GM19043 (cell line): ENCODE results near the gene DUSP2.
A peak's percentile ranks its signal among the peaks of the same experiment; 100 is the strongest.

ENCODE experiments used
- ATAC-seq: cut with Tn5 transposase; IDR thresholded peaks from one replicate; pipeline ENCODE4 v1.9.1; 2021; ENCODE audit warnings: low read depth; ENCODE audit not compliant: unreplicated experiment

The DUSP2 gene

GRCh38 chr2:96135171-96135570 is 10.1 kb downstream of the DUSP2 start:
- ATAC-seq: no peak

- no peak for ATAC-seq
These were observed 10.8 kb downstream of the DUSP2 start for GRCh38 chr2:96134421-96134820.

- no peak for ATAC-seq
These were observed 13.2 kb downstream of the DUSP2 start for GRCh38 chr2:96131813-96132745.

DNA sequence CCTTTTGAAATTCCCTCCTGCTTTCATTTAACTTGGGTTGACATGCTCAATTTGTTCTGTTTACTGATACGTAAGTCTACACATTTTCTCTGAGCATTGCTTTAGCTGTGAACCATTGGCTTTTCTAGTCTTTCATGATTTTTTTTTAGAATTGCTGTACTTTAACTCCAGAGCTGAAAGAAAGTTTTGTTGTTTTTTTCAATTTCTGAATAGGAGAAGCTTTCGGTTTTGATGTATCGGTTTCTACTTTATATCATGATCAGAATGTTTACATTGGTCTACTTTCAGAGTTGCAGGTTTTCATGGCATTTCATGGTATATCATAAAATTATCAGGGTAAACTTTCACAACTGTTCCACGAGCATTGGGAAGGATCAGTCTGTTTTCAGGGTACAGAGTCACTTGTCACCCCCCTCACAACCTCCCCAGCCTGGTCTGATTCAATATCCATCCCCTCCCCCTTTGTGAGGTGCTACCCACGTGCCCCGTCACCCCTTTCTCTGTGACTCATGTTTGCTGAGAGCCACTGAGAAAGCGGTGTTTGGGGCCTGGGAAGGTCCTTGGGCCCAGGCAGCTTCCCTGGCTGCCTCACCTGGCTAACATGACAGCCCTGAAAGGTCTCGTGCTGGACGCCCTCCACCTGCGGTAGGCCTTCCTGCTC is 14.0 kb downstream of the DUSP2 start:
- no peak for ATAC-seq

DNA sequence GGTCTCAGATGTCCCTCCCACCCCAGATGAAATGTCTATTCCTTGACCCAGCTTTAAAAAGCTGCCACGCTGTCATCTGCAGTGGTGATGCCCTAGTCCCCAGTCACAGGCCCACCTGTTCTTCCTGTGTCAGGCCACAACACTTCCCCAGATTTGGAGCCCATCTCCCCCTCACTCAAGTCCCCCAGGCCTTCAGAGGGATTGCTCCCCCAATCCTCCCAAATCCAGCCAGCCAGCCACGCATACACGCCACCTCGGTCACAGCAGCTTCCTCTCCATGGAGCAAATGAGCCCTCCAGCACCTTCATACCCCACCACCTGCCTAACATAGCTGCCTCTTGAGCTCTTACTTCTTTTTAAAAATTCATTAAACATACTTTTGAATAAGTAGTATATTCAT is 14.8 kb downstream of the DUSP2 start:
- ATAC-seq: no peak

DNA sequence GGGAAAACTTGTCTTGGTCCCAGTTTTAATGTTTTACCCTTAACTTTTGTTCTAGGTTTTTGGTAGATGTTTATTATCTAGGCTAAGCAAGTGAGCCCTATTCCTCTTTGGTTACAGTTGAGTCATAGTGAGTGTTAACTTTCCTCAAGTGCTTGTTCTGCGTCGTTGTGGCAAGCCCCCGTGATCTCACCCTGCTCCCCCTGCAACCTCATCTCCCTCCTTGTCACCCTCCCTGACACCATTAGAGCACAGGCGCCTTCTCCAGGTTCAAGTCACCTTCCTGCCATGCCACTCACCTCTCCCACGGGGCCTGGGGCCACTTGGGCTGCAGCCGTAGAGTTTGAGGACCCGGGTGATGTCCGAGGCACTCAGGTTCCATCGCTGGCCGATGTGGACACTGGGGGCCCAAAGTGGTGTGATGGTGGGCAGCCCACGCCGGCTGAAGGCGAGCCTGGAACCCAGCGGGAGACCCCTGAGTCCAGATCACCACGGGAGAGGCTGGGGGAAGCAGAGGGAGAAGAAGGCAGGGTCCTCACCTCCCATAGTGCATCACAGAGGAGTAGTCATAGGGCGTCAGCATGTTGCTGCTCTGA is 15.6 kb downstream of the DUSP2 start:
- no peak for ATAC-seq

- ATAC-seq: no peak
These were observed 16.8 kb downstream of the DUSP2 start for GRCh38 chr2:96128456-96128855.

- ATAC-seq: no peak
These were observed 20.6 kb downstream of the DUSP2 start for GRCh38 chr2:96124406-96125265.

- ATAC-seq: no peak
These were observed 21.3 kb downstream of the DUSP2 start for GRCh38 chr2:96123936-96124335.

DNA sequence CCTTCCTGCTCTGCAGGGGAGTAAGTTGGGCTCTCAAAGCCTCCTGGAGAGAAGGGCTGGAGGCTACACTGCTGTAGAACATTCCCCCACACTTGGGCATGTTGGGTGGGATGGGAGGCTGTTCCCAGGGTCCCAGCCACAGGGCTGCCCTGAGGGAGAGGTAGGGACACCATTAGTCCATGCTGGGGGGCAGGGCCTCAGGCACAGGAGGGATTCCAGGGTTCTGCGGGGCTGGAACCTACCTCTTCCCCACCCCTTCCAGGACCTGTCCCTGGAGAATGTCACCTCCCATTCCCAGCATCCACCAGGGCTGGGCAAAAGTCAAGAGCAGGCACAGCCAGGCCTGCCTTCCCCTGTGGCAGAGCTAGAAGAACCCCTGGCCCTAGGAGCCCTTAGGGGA is 21.9 kb downstream of the DUSP2 start:
- no peak for ATAC-seq

GRCh38 chr2:96122391-96122790 is 22.8 kb downstream of the DUSP2 start:
- no peak for ATAC-seq

DNA sequence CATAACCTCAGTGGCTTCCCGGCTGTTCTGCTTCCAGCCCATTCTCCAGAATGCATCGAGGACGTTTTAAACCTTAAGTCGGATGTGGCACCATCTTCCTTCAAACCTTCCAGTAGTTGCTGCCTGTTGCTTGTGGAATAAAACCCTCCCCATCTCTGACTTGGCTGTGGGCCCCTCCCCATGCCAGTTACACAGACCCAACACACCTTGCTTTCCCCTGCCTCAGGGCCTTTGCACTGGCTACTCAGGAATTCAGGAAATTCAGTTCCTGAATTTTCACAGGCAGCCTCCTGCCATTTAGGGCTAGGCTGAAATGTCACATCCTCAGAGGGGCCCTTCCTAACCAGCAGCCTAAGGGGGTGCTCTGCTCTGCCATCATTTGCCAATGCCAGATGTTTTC is 23.8 kb downstream of the DUSP2 start:
- ATAC-seq: no peak

GRCh38 chr2:96120991-96121390 is 24.2 kb downstream of the DUSP2 start:
- no peak for ATAC-seq

- ATAC-seq: no peak
These were observed 25.0 kb downstream of the DUSP2 start for GRCh38 chr2:96120091-96120720.

DNA sequence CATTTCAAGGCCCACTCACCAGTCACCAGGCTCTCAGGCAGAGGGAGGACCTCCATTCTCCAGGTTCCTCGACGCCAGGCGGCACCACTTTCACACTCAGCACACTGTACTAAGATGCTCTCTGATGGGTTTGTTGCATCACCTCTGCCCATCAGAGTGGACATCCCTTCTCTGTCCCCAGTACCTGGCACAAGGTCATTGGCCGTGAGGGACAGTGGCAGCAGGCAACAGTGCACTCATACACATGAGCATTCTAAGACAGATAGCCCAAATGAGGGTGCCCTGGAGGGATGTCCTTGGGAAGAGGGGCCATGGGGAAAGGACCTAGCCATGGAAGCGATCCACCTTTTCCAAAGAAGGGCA is 25.9 kb downstream of the DUSP2 start:
- ATAC-seq: no peak

DNA sequence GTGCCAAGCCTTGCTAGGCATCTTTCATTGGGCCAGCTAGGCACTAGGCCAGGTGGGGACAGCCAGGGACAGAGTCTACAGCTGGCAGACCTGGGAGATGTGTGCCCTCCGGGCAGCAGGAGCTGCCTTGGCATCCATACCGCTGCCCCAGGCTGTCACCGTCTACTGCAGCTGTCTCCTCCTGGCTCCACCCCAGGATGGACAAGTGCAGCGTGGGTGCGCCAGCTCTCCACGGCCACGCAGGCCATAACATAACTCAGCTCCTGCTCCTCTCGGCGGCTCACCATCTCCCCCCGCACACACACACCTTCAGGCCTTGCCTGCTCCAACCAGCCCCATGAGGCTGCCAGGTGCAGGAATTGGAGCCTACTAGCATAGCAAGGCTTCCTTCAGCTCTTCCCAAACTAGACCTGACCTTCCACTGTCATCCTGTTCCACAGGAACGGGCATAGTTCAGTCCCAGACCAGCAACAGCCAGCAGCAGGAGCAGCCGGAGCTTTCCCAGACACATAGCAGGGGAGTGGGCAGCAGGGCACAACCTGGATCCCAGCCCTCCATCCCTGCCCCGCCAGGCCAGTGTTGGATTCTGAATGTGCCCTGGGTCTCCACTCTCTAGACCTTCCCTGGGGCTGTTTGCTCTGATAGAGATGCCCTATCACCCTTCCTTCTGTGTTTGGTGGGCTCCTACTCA is 26.4 kb downstream of the DUSP2 start:
- ATAC-seq: no peak

DNA sequence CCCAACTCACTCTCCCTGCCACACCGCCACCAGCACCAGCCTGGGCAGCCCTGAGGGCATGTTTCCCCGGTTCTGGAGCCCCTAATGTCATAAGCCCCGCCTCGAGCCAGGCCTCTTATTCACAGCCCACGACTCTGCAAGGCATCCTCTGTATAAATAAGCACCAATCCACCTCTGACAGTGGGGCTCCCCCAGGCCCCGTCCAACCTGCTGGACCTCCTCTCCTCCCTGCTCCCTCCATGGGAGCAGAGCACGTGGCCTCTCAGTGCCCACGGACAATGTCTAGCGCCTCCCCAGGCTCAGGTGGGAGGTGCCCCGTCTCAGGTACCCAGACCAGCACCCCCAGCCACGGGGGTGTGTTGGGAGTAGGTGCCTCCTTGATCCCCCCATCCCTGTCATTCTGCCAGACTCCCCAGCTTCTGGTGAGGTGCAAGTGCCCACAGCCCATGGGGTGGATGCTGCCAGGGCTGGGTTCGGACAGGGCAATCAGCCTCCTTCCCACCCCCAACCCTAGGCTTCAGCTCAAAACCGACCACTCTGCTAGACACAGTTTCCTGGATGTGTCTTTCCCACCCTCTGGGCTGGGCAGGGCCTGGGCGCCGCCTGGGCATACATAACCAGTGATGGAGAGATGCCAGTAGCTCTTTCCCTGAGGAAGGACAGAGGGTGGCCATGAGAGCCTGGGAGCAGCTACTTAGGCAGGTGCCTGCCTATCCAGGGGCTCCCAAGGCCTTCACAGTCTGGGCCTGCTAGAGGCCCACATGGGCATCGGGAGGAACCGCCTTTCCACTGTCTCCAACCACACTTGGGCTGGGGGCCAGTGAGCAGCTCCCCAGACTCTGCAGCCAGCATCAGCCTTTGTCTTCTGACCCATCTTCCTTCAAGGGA is 27.3 kb downstream of the DUSP2 start:
- ATAC-seq: no peak

GRCh38 chr2:96116879-96117533 is 28.2 kb downstream of the DUSP2 start:
- peak; percentile 58 for ATAC-seq
